GDM1 (cell line): ENCODE data around the gene DTYMK.
A peak's percentile ranks its signal among the peaks of the same experiment; 100 is the strongest.

Experiments
- DNase-seq: peaks from one replicate; lab custom pipeline; 2025; lab: John Stamatoyannopoulos, UW

DTYMK gene, protein sequence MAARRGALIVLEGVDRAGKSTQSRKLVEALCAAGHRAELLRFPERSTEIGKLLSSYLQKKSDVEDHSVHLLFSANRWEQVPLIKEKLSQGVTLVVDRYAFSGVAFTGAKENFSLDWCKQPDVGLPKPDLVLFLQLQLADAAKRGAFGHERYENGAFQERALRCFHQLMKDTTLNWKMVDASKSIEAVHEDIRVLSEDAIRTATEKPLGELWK

DNA sequence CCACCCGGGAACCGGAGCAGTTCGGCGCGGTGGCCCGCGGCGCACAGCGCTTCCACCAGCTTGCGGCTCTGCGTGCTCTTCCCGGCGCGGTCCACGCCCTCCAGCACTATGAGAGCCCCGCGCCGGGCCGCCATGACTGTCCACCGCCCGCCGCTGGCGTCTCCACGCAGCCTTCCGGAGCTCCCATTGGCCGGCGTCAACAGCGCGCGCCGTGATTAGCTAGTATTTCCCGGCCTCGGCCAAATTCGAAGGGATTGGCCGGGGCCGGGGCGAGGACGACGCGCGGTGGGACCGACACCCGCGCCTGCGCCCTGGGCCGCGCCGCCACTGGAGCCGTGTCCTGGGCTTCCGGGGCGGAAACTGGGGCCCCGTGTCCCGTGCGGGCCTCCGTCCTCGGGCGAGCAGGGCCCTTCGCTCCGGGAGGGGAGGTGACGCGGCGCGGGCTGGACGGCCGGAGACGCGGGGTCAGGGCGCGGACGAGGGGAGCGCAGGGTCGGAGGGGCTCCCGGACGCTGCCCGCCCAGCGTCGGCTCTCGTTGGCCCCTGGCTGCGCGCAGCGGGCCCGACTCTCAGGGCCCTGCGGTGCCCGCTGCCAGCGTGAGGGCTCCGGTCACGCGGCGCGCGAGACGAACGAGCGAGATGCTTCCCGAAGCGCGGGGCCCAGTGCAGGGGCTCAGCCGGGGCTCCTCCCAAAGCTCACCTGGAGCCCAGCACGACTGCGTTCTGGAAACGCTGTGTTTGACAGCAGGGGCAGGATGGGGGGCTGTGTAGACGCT is at the start of gene DTYMK:
Gene DTYMK, minus strand, starts transcription at position 166 of the 776 bp plus-strand sequence. Its CDS starts 32 bp downstream, at position 134.
- peak; percentile 97 for DNase-seq

DNA sequence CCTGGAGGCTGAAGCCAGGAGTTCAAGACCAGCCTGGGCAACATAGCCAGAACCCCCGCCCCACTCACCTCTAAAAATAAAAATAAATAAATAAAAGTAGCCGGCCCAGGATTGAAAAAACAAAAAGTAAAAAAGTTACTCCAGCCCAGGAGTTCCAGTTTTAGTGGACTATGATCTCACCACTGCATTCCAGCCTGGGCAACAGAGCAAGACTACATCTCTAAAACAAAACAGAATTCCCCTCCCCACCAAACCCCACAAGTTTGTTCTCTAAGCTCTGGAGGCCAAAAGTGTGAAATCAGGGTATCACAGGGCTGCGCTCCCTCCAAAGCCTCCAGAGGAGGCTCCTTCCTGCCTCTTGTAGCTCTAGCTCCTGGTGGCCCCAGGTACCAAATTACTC is 49.5 kb upstream of the DTYMK start:
- DNase-seq = no peak

DNA sequence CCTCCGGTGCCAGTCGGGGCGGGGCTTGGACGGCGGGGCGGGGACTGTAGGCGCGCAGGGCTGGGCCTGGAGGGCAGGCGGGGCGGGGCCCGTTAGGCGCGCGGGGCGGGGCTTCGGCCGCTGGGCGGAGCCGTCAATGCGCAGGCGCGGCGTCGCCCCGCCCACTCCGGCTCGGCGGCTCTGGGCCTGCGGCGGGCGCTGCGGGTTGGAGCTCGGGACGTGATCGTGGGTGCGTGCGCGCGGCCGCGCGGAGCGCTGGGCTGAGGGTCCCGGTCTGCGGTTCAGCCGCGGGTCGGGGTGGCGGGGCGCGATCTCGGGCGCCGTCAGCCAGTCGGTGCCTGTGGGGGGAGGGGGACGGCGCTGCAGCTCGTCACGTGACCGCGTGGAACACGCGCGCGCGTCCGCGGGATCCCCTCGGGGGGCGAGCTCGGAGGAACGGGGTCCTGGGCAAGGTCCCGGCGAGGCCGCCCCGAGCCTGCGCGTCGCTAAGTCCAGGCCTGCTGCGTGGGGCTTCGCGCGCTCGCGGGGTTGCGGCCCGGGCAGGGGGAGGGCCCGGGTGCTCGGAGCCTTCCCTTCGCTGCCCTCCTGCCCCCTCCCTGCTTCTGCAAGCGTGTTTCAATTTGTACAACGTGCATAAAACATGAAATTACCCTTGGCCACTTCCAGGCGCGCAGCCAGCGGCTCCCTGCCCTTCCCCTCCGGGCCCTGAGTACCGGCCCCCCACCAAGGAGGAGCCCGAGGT is 48.0 kb upstream of the DTYMK start, which contains the start of gene D2HGDH:
Gene D2HGDH, plus strand, starts transcription at position 164 of the 742 bp plus-strand sequence. CDS start 595 bp downstream, outside the sequence.
- peak; percentile 90 for DNase-seq

DNA sequence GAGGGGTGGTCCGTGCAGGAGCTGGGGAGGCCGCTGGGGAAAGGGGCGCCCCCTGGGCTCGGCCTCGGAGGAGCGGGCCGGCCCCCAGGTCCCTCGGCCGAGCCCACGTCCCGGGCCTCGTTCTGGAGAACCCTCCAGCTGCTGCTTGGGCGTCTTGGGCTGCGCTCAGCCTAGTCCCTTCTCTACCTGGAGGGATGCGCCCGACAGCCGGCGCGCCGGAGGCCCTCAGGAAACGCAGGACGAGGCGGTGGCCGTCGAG is 47.5 kb upstream of the DTYMK start:
- DNase-seq = no peak

DNA sequence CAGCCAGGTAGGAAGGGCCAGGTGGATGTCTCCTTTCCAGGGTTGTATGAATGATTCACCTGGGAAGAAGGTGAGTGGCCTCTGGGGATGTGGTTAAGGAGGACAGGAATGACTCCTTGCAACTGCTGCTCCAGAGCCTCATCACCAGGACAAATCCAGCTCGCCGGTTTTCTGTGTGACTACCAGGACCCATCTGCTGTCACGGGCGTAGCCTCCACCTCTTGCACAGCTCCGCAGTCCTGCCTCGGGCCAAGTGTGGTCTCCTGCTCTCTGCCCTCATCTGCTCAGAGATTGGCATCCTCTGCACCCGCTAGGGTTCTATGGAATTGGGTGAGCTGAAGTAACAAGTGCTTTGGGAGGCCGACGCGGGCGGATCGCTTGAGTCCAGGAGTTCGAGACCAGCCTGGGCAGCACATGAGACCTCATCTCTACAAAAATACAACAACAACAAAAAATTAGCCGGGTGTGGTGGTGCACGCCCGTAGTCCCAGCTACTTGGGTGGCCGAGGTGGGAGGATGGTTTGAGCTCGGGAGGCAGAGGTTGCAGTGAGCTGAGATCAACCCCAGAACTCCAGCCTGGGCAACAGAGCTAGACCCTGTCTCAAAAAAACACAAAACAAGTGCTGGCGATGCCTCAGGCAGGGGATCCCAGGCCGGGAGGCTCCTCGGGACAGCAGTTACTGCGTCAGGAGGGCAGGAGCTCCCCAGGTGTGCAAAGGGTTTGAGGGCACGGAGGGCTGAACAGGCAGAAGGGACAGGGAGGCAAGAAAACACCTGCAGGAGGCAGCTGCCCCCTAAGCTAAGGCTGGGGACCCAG is 47.0 kb upstream of the DTYMK start:
- DNase-seq = no peak

DNA sequence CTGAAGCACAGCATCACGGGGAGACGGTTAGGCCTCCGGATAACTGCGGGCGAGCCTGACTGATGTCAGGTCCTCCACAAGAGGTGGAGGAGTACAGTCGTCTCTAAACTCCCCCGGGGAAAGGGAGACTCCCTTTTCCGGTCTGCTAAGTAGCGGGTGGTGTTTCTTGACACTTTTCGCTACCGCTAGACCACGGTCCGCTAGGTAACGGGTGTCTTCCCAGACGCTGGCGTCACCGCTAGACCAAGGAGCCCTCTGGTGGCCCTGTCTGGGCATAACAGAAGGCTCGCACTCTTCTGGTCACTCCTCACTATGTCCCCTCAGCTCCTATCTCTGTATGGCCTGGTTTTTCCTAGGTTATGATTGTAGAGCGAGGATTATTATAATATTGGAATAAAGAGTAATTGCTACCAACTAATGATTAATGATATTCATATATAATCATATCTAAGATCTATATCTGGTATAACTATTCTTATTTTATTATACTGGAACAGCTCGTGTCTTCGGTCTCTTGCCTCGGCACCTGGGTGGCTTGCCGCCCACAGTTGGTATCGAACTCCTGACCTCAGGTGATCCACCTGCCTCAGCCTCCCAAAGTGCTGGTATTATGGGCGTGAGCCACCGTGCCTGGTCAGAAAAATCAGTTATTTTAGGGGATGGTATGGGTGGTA is 46.0 kb upstream of the DTYMK start:
- DNase-seq = peak; percentile 4

DNA sequence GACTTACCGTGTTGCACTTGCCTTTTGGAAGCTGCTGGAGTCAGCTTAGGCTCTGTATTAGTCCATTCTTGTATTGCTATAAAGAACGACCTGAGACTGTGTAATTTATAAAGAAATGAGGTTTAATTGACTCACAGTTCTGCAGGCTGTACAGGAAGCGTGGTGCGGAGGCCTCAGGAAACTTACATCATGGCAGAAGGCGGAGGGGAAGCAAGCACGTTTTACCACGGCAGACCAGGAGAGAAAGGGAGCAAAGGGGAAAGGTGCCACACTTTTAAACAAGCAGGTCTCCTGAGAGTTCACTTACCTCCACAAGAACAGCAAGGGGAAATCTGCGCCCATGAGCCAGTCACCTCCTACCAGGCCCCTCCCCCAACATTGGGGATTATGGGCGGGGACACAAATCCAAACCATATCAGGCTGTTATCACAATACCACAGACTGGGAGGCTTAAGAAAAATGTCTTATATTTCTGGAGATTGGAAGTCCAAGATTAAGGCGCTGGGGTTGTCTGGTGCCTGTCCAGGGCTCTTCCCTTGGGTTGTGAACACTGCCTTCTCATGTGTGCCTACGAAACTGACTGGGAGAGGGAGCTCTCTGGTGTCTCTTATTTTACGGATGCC is 44.2 kb upstream of the DTYMK start:
- DNase-seq = peak; percentile 20

DNA sequence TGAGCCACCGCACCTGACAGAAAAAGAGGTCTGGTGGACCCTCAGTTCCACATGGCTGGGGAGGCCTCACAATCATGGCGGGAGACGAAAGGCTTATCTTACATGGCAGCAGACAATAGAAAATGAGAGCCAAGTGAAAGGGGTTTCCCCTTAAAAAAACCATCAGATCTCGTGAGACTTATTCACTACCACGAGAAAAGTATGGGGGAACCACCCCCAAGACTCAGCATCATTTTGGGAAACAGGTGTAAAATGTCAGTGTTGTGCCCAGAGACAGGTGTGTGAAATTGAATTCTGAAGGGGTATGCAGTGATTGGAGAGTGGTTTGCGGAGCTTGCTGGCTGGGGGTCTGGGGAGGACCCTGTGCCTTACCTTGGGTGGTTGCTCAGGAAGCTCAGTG is 43.3 kb upstream of the DTYMK start:
- DNase-seq = no peak

DNA sequence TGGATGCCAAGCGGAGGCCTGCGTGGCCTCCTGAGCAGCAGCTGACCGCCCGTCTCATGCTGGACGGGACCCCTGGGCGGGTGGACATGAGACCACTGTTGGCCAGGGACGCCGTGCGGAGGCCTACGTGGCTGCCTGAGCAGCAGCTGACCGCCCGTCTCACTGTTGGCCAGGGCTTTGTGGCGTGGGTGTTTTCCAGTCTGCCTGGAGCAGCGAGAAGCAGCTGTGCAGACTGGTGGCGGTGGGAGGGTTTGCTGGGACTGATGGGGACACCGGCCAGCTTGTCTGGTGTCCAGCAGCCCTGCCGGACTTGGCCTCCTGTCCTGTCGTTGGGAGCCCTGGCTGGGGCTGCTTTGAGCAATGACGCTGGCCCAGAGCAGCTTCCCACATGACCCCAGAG is 42.0 kb upstream of the DTYMK start:
- DNase-seq = no peak

DNA sequence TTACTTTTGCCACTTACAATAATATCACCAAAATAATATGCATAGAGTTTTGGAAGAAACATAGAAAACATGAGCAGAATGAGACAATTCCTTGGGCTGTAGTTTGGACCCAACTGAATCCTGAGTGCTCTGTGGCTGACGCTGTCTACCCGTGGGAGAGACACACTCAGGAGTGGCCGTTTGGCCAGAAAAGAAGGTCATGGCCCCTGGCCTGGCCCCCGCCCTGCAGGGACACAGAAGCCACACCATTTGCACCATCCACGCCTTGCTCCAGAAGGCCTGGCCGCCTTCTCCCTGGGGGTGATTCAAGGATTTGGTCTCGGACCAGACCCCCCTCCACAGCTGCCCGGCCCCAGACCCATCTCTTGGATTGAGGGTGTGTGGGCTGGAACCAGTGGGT is 41.4 kb upstream of the DTYMK start:
- DNase-seq = no peak

DNA sequence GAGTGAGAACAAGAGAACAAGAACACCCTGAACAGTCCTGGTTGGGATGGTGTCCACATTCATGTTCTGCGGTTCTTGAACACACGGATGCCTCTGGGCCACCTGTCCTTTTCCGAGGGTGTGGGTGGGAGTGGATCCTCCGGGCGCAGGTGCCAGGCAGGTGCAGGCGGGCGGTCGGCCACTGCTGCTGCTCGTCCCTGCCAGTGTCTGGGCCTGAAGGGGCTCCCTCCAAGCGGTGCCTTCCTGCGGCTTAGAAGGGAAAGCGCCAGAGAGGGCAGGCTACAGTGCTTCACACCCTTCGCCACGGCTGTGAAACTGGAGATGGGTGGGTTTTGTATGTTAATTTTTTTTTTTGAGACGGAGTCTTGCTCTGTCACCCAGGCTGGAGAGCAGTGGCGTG is 39.8 kb upstream of the DTYMK start:
- no peak for DNase-seq

DNA sequence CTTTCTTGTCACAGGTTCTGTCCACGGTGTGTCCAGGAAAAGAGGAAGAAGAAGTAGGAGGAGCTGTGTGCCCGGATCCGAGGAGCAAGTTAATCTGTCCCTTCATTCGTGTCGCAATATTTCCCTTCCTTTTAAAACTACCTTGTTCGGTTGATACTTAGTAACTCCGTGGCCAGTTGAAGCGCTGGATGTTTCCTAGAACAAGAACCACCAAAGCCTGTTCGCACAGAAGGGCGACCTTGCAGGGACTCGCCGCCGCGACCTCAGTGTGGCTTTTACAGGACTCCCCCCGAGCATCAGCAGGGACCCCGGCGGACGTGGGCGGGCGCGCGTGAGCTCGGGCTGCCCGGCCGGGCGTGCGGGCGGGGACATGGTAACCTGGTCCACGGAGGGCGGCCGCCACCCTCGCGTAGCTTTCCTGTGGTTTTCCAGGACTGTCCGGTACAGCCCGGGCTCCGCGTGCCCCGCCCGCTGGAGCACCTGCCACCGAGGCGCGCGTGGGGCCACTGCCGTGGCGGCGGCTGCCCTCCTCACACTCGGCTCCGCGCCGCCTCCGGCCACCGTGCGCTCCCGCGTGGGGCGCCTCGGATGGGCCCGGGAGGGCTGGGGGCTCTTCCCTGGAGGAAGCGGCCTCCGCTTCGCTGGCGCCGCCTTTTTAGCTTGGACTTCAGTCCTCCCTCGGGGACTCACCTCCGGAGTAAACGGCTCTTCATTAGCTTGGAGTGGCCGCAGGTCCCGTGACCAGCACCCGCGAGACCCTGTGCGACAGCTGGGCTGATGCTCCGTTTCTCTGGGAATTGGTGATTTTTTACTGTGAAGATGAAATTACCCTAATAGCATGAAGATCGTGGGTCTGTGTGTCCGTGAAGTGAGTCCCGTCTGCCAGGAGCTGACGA is 38.6 kb upstream of the DTYMK start:
- DNase-seq = no peak

DNA sequence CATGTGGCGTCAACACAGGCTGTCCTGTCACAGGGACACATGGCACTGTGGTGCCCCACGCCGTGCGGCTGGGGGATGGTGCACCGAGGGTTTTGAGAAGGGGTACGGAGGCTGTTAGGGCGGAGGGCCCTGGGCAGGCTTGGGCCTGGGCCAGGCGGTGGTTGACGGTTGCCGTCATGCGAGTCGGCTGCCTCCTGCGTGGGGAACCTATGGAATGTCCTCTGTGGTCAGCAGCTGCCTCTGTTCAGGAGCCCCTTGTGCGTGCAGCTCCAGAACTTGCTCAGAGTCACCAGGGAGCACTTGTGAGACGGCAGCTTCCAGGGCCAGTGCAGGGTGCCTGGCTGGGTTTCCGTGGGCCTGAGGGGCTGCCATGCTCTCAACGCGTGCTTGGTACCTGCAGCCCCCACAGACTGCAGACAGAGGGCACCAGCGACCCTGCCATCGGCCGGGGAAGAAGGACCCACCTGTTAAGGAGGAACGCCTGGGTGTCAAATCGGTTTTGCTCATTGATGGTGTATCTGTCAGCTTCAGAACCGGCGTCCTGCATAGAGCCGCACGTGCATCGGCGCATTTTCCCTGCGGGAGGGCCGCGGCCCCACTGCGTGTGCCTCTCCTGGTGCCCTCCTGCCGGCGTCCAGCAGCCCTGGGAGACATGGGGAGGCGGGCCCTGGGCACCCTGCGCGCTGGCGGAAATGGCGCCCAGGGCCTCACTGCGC is 37.8 kb upstream of the DTYMK start:
- peak; percentile 24 for DNase-seq

DNA sequence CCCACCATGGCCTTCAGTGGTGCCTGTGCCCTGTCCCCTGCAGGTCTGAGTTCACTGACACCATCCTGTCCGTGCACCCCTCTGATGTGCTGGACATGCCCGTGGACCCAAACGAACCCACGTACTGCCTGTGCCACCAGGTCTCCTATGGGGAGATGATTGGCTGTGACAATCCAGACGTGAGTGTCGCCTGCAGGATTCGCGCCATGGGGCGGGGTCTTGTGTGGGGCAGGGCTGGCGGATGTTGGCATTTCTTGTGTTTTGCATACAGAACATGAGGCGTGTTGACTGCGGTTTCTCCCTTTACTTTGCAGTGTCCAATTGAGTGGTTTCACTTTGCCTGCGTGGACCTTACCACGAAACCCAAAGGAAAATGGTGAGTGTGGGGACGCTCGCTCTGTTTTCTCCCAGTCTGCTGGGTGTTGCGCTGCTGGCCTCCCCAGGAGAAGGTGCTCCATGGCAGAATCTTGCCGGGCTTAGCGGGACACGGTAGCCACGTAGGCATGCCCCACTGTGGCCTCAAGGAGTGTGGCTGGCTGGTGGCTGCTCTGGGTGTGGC is 36.4 kb upstream of the DTYMK start:
- no peak for DNase-seq

DNA sequence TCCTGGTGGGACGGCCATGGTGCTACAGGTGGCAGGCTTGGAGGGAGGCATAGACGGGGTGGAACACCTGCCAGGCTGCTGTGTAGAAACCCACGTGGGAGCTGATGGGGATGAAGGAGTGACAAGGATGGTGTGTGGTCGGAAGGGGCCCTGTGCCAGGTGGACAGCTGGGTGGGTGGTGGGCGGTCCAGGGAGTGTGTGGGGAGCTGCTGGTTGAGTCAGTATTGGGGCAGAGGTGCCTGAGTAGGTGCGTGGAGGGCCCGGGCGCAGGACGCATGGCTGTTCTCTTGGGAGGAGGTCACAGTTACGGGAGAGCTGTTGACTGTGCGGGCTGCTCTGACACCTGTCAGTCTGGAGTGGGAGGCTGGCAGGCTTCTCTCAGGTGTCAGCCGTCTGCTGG is 35.2 kb upstream of the DTYMK start:
- no peak for DNase-seq

DNA sequence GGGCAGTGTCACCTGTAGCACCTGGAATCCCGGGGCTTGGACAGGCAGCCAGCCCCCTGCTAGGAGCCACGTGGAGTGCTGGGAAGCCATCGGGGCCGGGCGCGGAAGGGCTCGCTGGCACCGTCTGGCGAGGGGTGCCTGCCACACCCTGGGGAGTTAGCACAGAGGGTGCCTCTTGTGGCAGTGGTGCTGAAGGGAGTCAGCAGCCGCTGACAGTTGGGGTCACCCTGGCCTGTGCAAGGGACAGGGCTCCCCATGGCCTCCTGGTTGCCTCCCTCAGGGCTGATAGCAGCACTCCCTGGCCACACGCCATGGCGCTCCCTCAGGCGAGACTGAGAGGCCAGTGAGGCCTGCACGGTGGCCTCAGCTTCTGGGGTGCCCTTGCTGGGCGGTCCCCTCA is 33.9 kb upstream of the DTYMK start:
- DNase-seq = no peak

DNA sequence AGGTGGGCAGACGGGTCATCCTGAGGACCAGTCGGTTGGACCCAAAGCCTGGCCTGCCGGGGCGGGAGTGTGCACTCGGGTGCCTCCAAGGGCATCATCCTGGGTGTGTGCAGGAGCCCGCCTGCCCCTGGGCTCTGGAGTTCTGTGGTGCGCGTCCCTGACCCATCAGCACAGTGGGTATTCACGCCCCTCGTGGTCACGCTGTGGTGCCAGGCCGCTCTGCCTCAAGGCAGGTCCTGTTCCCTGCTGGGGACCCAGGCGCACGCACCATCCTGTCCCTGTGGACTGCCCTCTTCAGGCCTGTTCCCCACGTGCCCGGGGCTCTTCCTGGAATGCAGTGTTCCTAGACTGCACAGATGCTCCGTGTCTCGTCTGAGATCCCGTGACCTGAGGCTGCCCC is 33.5 kb upstream of the DTYMK start:
- no peak for DNase-seq

DNA sequence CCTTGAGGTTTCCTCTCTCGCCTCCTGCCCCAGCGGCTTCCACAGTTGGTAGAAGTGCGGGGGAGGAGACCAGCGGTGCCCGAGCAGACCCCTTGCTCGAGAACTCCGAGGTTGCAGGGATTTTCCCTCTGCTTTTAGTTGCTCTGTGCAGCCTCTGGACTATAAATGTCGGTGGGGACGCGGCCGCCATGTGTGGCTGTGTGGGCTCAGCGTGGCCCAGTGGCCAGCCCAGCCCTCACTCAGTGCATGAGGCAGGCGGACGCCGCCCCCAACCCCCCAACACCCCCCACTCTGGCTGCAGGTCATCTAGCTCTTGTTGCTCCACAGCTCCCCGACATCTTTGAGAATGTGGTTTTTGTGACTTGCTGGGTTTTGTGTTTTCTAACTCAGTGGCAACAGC is 32.5 kb upstream of the DTYMK start:
- DNase-seq = no peak

DNA sequence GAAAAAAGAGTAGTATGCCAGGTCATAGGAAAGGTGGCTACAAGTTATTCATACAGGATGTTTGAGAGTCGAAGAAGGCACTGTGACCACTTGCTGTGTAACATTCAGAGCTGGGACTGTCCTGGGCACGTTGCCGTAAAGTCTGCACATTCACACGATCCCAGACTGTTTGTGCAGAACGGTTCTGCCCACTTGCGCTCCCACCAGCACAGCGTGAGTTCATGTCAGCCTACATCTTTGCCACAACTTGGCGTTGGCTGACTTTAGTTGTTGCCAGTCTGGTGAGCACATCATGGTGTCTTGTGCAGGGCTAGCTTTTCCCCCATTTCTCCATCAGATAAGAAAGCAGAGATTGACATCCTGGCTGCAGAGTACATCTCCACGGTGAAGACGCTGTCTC is 22.3 kb upstream of the DTYMK start:
- no peak for DNase-seq
